ENCODE measurements around the gene CPNE4. TPM values are rescaled to one million over a fixed set of nuclear protein-coding genes. Genes with fewer than 3 reads are reported as not detected.

CPNE4 gene
- total RNA-seq, 2 donors from 2014 or later: 1.7 to 2.5 TPM

DNA sequence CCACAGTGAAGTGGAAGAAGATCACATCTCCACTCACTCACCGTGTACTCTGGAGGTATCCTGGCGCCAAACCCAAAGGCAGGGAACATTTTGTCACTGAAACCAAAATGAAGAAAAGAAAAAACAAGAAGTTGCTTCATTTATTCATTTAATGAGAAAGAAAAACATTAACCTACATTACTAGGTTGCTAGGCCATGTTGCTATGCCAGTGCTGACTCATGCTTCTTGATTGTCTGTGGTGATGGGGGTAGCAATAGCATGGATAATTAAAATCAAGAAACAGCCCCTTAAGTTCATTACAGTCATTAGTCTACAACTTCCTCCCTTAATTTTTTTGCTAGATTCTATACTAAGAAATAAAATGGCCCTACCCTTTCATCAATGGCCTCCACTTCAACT, 479.4 kb downstream of the CPNE4 start:
- Mint-ChIP-seq H3K4me3 (no peak overlapping the region), H3K4me1 (peaks cover 45% of the 10 kb centered on the region), H3K27me3 (ENCODE audit: insufficient read depth) (no peaks in the 10 kb centered on the region), H3K36me3 (ENCODE audit: low read depth) (no peaks in the 10 kb centered on the region), H3K27ac (no peak overlapping the region), H3K9me3 (no peaks in the 10 kb centered on the region)
- no peak overlapping the region for H3K4me3 ChIP-seq (ENCODE audit: low read length)
- TF ChIP-seq, protein P1, sequence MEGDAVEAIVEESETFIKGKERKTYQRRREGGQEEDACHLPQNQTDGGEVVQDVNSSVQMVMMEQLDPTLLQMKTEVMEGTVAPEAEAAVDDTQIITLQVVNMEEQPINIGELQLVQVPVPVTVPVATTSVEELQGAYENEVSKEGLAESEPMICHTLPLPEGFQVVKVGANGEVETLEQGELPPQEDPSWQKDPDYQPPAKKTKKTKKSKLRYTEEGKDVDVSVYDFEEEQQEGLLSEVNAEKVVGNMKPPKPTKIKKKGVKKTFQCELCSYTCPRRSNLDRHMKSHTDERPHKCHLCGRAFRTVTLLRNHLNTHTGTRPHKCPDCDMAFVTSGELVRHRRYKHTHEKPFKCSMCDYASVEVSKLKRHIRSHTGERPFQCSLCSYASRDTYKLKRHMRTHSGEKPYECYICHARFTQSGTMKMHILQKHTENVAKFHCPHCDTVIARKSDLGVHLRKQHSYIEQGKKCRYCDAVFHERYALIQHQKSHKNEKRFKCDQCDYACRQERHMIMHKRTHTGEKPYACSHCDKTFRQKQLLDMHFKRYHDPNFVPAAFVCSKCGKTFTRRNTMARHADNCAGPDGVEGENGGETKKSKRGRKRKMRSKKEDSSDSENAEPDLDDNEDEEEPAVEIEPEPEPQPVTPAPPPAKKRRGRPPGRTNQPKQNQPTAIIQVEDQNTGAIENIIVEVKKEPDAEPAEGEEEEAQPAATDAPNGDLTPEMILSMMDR (conservative IDR thresholded peaks at IDR 0.05): no peak
- H3K4me1 ChIP-seq (ENCODE audit: control insufficient read depth, insufficient read depth, low read length): peaks cover 22% of the 10 kb centered on the region
- no peak overlapping the region for H3K27ac ChIP-seq (ENCODE audit: low read depth, low read length)
- DNase-seq: no peak
- H3K9ac ChIP-seq (ENCODE audit: extremely low read depth, low read length, poor library complexity, severe bottlenecking): no peak overlapping the region
- H3K9me3 ChIP-seq (ENCODE audit: control insufficient read depth, low read length): no peaks in the 10 kb centered on the region
- H3K36me3 ChIP-seq (ENCODE audit: control insufficient read depth, insufficient read depth, low read length): no peaks in the 10 kb centered on the region
- 97% methylated on average over 2 of the region's 2 CpGs; no CpG with 5 or more reads in 1 of the 2 experiments for WGBS, 2 experiments (ENCODE audit: insufficient coverage in 1 of 2, insufficient read length in 1 of 2)
- H3K27me3 ChIP-seq (ENCODE audit: control insufficient read depth, insufficient read depth, low read length, poor library complexity, severe bottlenecking): no peaks in the 10 kb centered on the region

DNA sequence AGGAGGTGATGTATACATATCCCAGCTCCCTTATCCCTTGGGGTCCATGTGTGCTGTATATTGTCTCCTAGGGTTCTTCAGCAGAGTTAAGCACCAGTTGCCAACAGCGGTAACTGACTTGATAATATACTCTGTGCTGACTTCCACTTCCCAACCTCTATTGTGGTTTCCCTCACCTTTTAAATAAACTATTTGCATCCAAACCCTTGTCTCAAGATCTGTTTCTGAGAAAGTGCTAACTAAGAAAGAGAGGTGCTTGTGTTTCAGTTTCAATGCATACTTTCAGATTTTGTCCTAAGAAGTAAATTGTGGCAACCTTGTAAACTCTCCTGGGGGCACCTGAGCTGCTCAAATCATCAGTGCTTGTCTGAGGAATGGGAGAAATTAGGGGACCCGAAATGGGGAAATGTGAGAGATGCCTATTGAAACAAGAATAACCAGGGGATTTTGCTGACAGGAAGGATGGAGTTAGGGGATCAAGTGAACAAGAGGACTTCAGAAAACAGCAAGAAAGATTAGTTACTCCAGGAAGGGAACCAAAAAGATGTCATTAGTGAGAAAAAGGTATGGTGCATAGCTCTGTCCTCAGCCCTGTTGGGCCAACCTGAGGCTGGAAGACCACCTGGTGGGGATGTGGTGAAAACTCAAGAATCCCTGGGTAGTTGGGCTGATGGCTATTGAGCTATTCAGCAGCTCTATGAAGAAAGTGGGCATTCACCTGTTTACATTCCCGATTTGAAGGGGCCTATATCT, 481.1 kb downstream of the CPNE4 start:
- Histone ChIP-seq H3K36me3 (ENCODE audit: control insufficient read depth, insufficient read depth, low read length) (no peaks in the 10 kb centered on the region), H3K9me3 (ENCODE audit: control insufficient read depth, low read length) (no peaks in the 10 kb centered on the region), H3K4me3 (ENCODE audit: low read length) (no peak overlapping the region), H3K9ac (ENCODE audit: extremely low read depth, low read length, poor library complexity, severe bottlenecking) (no peak overlapping the region), H3K27me3 (ENCODE audit: control insufficient read depth, insufficient read depth, low read length, poor library complexity, severe bottlenecking) (no peaks in the 10 kb centered on the region), H3K27ac (ENCODE audit: low read depth, low read length) (no peak overlapping the region), H3K4me1 (ENCODE audit: control insufficient read depth, insufficient read depth, low read length) (peaks cover 25% of the 10 kb centered on the region)
- Mint-ChIP-seq H3K9me3 (no peaks in the 10 kb centered on the region), H3K36me3 (ENCODE audit: low read depth) (no peaks in the 10 kb centered on the region), H3K27me3 (ENCODE audit: insufficient read depth) (no peaks in the 10 kb centered on the region), H3K4me1 (peaks cover 41% of the 10 kb centered on the region), H3K27ac (no peak overlapping the region), H3K4me3 (no peak overlapping the region)
- 82 to 95% methylated on average over 2 to 3 of the region's 3 CpGs for WGBS, 2 experiments (ENCODE audit: insufficient coverage in 1 of 2, insufficient read length in 1 of 2)
- TF ChIP-seq, protein P1 (conservative IDR thresholded peaks at IDR 0.05): no peak
- no peak for DNase-seq

GRCh38 chr3:131551761-131552160, 483.1 kb downstream of the CPNE4 start:
- H3K9me3 ChIP-seq (ENCODE audit: control insufficient read depth, low read length): no peaks in the 10 kb centered on the region
- no peaks in the 10 kb centered on the region for H3K36me3 Mint-ChIP-seq (ENCODE audit: low read depth)
- 95% methylated on average over 3 of the region's 4 CpGs; no CpG with 5 or more reads in 1 of the 2 experiments for WGBS, 2 experiments (ENCODE audit: insufficient coverage in 1 of 2, insufficient read length in 1 of 2)

More at GRCh38 chr3:131551761-131552160, 483.1 kb downstream of the CPNE4 start:
- H3K36me3 ChIP-seq (ENCODE audit: control insufficient read depth, insufficient read depth, low read length): no peaks in the 10 kb centered on the region
- peaks cover 18% of the 10 kb centered on the region for H3K4me1 ChIP-seq (ENCODE audit: control insufficient read depth, insufficient read depth, low read length)
- no peak for DNase-seq
- no peaks in the 10 kb centered on the region for H3K27me3 ChIP-seq (ENCODE audit: control insufficient read depth, insufficient read depth, low read length, poor library complexity, severe bottlenecking)
- H3K4me1 Mint-ChIP-seq: peaks cover 29% of the 10 kb centered on the region
- no peak overlapping the region for H3K9ac ChIP-seq (ENCODE audit: extremely low read depth, low read length, poor library complexity, severe bottlenecking)
- H3K27ac ChIP-seq (ENCODE audit: low read depth, low read length): no peak overlapping the region
- no peak overlapping the region for H3K27ac Mint-ChIP-seq
- no peak overlapping the region for H3K4me3 ChIP-seq (ENCODE audit: low read length)
- TF ChIP-seq, protein P1 (conservative IDR thresholded peaks at IDR 0.05): no peak
- no peaks in the 10 kb centered on the region for H3K9me3 Mint-ChIP-seq
- H3K27me3 Mint-ChIP-seq (ENCODE audit: insufficient read depth): no peaks in the 10 kb centered on the region
- no peak overlapping the region for H3K4me3 Mint-ChIP-seq

Measured in endodermal cell (in vitro differentiated cells).